Fibroblast of lung (primary cell): ENCODE measurements around the gene NID1. TPM values are rescaled to one million over a fixed set of nuclear protein-coding genes. Genes with fewer than 3 reads are reported as not detected.

Experiments
- DNase-seq, 2 donors: peaks; one replicate each; pipeline versions ENCODE4 v3.0.0 to v3.0.0-alpha.2; 2010; ENCODE audit warnings: low read depth in 2 of 2
- H2AFZ ChIP-seq: 2 replicates; pipeline ENCODE4 v1.5.1; 2012; ENCODE audit warnings: low read length, control low read depth, inconsistent platforms
- H3K27ac ChIP-seq: 2 replicates; pipeline ENCODE4 v1.5.1; 2011; ENCODE audit warnings: low read length, control low read depth; ENCODE audit not compliant: insufficient read depth
- H3K27me3 ChIP-seq: 2 replicates; pipeline ENCODE4 v1.5.1; 2011; ENCODE audit warnings: mild to moderate bottlenecking, low read length; ENCODE audit not compliant: control insufficient read depth, insufficient read depth
- H3K36me3 ChIP-seq: 2 replicates; pipeline ENCODE4 v1.5.1; 2011; ENCODE audit warnings: low read length; ENCODE audit not compliant: control insufficient read depth, insufficient read depth
- H3K4me1 ChIP-seq: 2 replicates; pipeline ENCODE4 v1.5.1; 2011; ENCODE audit warnings: low read length; ENCODE audit not compliant: control insufficient read depth, insufficient read depth; ENCODE audit errors: extremely low read depth
- H3K4me2 ChIP-seq: 2 replicates; pipeline ENCODE4 v1.5.1; 2011; ENCODE audit warnings: low read length, control low read depth; ENCODE audit not compliant: insufficient read depth; ENCODE audit errors: extremely low read depth
- H3K4me3 ChIP-seq, 4 experiments: fragments of 200-600 bp in 1 of 4; sonication (generic) in 1 of 4; replicated peaks in 1 of 4; 2 replicates each; pipeline ENCODE4 v1.5.1; 2011 to 2016; ENCODE audit warnings: low read length in 4 of 4, low read depth in 3 of 4, mild to moderate bottlenecking in 3 of 4, control low read depth in 2 of 4, inconsistent platforms in 1 of 4, mixed read lengths in 1 of 4; ENCODE audit not compliant: insufficient read depth in 1 of 4; ENCODE audit errors: control extremely low read depth in 1 of 4
- H3K79me2 ChIP-seq: 2 replicates; pipeline ENCODE4 v1.5.1; 2012; ENCODE audit warnings: mild to moderate bottlenecking, low read length, inconsistent platforms; ENCODE audit not compliant: control insufficient read depth, insufficient read depth
- H3K9ac ChIP-seq: 2 replicates; pipeline ENCODE4 v1.5.1; 2011; ENCODE audit warnings: mild to moderate bottlenecking, low read length, control low read depth; ENCODE audit not compliant: insufficient read depth
- H3K9me3 ChIP-seq: 2 replicates; pipeline ENCODE4 v1.5.1; 2012; ENCODE audit warnings: low read depth, low read length; ENCODE audit not compliant: control insufficient read depth, insufficient read depth
- H4K20me1 ChIP-seq: 2 replicates; pipeline ENCODE4 v1.5.1; 2011; ENCODE audit warnings: low read length; ENCODE audit not compliant: control insufficient read depth, insufficient read depth; ENCODE audit errors: extremely low read depth
- CTCF ChIP-seq, 2 donors: IDR thresholded peaks in 1 of 2; conservative IDR thresholded peaks in 1 of 2; 1 replicate in 1 of 2; 2 replicates in 1 of 2; pipeline ENCODE4 v1.5.1; 2011 to 2012; ENCODE audit warnings: low read length in 2 of 2, control low read depth in 1 of 2, inconsistent platforms in 1 of 2, low read depth in 1 of 2, mild to moderate bottlenecking in 1 of 2
- EZH2 ChIP-seq: IDR thresholded peaks from 2 replicates; pipeline ENCODE4 v1.5.1; 2012; ENCODE audit warnings: low read length, control low read depth, mild to moderate bottlenecking; ENCODE audit errors: missing control alignments
- polyA plus RNA-seq, 2 donors: library from polyadenylated mRNA; depleted of rRNA in 1 of 2; stranded (reverse) in 1 of 2; unstranded in 1 of 2; fragments of >200 nt; gene quantifications; 2 replicates each; pipeline ENCODE4 v1.2.1, GENCODE V29; 2011 to 2012; ENCODE audit warnings: missing spikeins in 1 of 2
- total RNA-seq: library from RNA; depleted of rRNA; stranded (reverse); fragments of >200 nt; gene quantifications from 2 replicates; pipeline ENCODE4 v1.2.1, GENCODE V29; 2014

NID1 gene
- total and polyA plus RNA-seq, 2 donors (not counting 1 experiment from before 2014, with no cell fraction given) = 29.1 to 152 TPM

GRCh38 chr1:235993652-235994051 lies 71.2 kb downstream of the NID1 start:
- TF ChIP-seq CTCF (conservative IDR thresholded peaks at IDR 0.05 in 1 of 2, IDR thresholded peaks at IDR 0.05 in 1 of 2; ENCODE audit: low read depth in 1 of 2, low read length in 2 of 2) (no peak), EZH2 (no peak)
- no peaks in the 10 kb centered on the region for H3K9me3 ChIP-seq
- H3K9ac ChIP-seq = no peak overlapping the region
- no peak overlapping the region for H3K4me3 ChIP-seq
- H3K4me2 ChIP-seq = no peak overlapping the region
- no peaks in the 10 kb centered on the region for H3K4me1 ChIP-seq
- no peak for DNase-seq
- H2AFZ ChIP-seq = no peak overlapping the region
- H3K79me2 ChIP-seq = no peaks in the 10 kb centered on the region
- H3K27ac ChIP-seq = no peak overlapping the region
- no peaks in the 10 kb centered on the region for H3K27me3 ChIP-seq
- H3K36me3 ChIP-seq = peaks cover 7% of the 10 kb centered on the region
- H4K20me1 ChIP-seq = no peaks in the 10 kb centered on the region

- H3K4me1 ChIP-seq = no peaks in the 10 kb centered on the region
- H3K4me3 ChIP-seq = no peak overlapping the region
- TF ChIP-seq EZH2 (no peak), CTCF (conservative IDR thresholded peaks at IDR 0.05 in 1 of 2, IDR thresholded peaks at IDR 0.05 in 1 of 2; ENCODE audit: low read depth in 1 of 2, low read length in 2 of 2) (no peak)
- no peaks in the 10 kb centered on the region for H4K20me1 ChIP-seq
- no peak overlapping the region for H3K9ac ChIP-seq
- no peak overlapping the region for H3K4me2 ChIP-seq
- H2AFZ ChIP-seq = no peak overlapping the region
- H3K27me3 ChIP-seq = no peaks in the 10 kb centered on the region
- H3K79me2 ChIP-seq = no peaks in the 10 kb centered on the region
- no peaks in the 10 kb centered on the region for H3K9me3 ChIP-seq
- no peak overlapping the region for H3K27ac ChIP-seq
- H3K36me3 ChIP-seq = peaks cover 6% of the 10 kb centered on the region
- DNase-seq = no peak
Observed at GRCh38 chr1:235992868-235993267, 72.0 kb downstream of the NID1 start.

DNA sequence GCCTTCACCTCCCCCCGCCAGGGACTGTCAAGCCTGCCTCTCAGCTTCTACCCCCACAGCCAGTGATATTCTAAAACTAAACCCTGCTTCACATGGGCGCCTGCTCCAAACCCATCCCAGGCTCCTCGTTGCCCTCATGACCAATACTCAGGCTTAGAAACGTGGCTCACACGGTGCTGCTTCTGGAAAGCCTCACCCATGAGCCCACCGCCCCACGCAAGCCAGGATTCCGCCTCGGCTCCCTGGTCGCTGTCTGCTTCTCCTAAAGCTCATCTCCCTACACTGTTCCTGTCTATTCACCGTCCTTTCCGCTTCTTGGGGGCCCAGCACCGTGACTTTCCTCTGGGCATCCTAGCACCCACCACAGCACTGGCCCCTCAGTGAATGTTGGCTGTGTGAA lies 72.5 kb downstream of the NID1 start:
- no peak for DNase-seq
- TF ChIP-seq EZH2 (no peak), CTCF (conservative IDR thresholded peaks at IDR 0.05 in 1 of 2, IDR thresholded peaks at IDR 0.05 in 1 of 2; ENCODE audit: low read depth in 1 of 2, low read length in 2 of 2) (no peak)
- peaks cover 5% of the 10 kb centered on the region for H3K36me3 ChIP-seq

More for the DNA sequence above, 72.5 kb downstream of the NID1 start:
- no peak overlapping the region for H3K4me2 ChIP-seq
- H3K4me1 ChIP-seq = no peaks in the 10 kb centered on the region
- no peaks in the 10 kb centered on the region for H4K20me1 ChIP-seq
- no peak overlapping the region for H3K9ac ChIP-seq
- no peak overlapping the region for H3K4me3 ChIP-seq
- H3K9me3 ChIP-seq = no peaks in the 10 kb centered on the region
- no peaks in the 10 kb centered on the region for H3K79me2 ChIP-seq
- no peak overlapping the region for H3K27ac ChIP-seq
- H3K27me3 ChIP-seq = no peaks in the 10 kb centered on the region
- H2AFZ ChIP-seq = no peak overlapping the region
